ENCODE results near the gene SBF2. TPM values are rescaled to one million over a fixed set of nuclear protein-coding genes. Genes with fewer than 3 reads are reported as not detected.

SBF2 gene
- total RNA-seq, 4 donors from 2014 or later = 52.8 to 87.9 (median 62.4) TPM

GRCh38 chr11:9916480-9916879, 377.5 kb downstream of the SBF2 start:
- Histone ChIP-seq H3K36me3 (peaks cover 0 to 6% of the 10 kb centered on the region in 2 donors), H3K4me3 (no peak overlapping the region), H3K27me3 (no peaks in the 10 kb centered on the region), H3K9me3 (no peaks in the 10 kb centered on the region), H3K27ac (no peak overlapping the region), H3K4me1 (no peaks in the 10 kb centered on the region)
- WGBS, 2 donors (ENCODE audit: low coverage in 1 of 2) = 84 to 96% methylated on average over 2 to 3 of the region's 3 CpGs
- TF ChIP-seq POLR2AphosphoS5 (IDR thresholded peaks at IDR 0.05) (no peak), POLR2A (IDR thresholded peaks at IDR 0.05) (no peak)
- ATAC-seq = no peak

- no peak overlapping the region for H3K27ac ChIP-seq
These were observed 380.0 kb downstream of the SBF2 start for GRCh38 chr11:9914064-9914463.

GRCh38 chr11:9905960-9906791, 387.8 kb downstream of the SBF2 start:
- no peaks in the 10 kb centered on the region for H3K27me3 ChIP-seq
- no peaks in the 10 kb centered on the region for H3K9me3 ChIP-seq
- H3K27ac ChIP-seq = no peak overlapping the region
- peak; percentile 75 for ATAC-seq
- H3K4me3 ChIP-seq = no peak overlapping the region
- H3K4me1 ChIP-seq = peaks cover 0 to 10% (median 5%) of the 10 kb centered on the region in 3 donors
- no peak for TF ChIP-seq CTCF (IDR thresholded peaks at IDR 0.05)
- TF ChIP-seq EP300 (IDR thresholded peaks at IDR 0.05) = no peak
- TF ChIP-seq POLR2AphosphoS5 (IDR thresholded peaks at IDR 0.05) = no peak
- no peak for TF ChIP-seq POLR2A (IDR thresholded peaks at IDR 0.05)
- no peaks in the 10 kb centered on the region for H3K36me3 ChIP-seq
- 64 to 65% methylated on average over 3 of the region's 3 CpGs for WGBS, 2 donors (ENCODE audit: low coverage in 1 of 2)

More at GRCh38 chr11:9914064-9914463, 380.0 kb downstream of the SBF2 start:
- 14 to 44% methylated on average over 1 to 2 of the region's 2 CpGs for WGBS, 2 donors (ENCODE audit: low coverage in 1 of 2)
- Histone ChIP-seq H3K36me3 (peaks cover 0 to 6% of the 10 kb centered on the region in 2 donors), H3K9me3 (no peaks in the 10 kb centered on the region), H3K4me3 (no peak overlapping the region), H3K4me1 (no peaks in the 10 kb centered on the region), H3K27me3 (no peaks in the 10 kb centered on the region)
- ATAC-seq = no peak
- no peak for TF ChIP-seq POLR2AphosphoS5 (IDR thresholded peaks at IDR 0.05)
- TF ChIP-seq EP300 (IDR thresholded peaks at IDR 0.05) = no peak
- TF ChIP-seq CTCF (IDR thresholded peaks at IDR 0.05) = no peak
- TF ChIP-seq POLR2A (IDR thresholded peaks at IDR 0.05) = no peak

GRCh38 chr11:9905501-9905951, 388.5 kb downstream of the SBF2 start:
- ATAC-seq = no peak
- no peaks in the 10 kb centered on the region for H3K27me3 ChIP-seq
- peaks cover 0 to 10% (median 5%) of the 10 kb centered on the region in 3 donors for H3K4me1 ChIP-seq
- no peak overlapping the region for H3K27ac ChIP-seq
- TF ChIP-seq POLR2A (IDR thresholded peaks at IDR 0.05) (no peak), CTCF (IDR thresholded peaks at IDR 0.05) (no peak), EP300 (IDR thresholded peaks at IDR 0.05) (no peak), POLR2AphosphoS5 (IDR thresholded peaks at IDR 0.05) (no peak)
- H3K4me3 ChIP-seq = no peak overlapping the region
- no peaks in the 10 kb centered on the region for H3K36me3 ChIP-seq
- no peaks in the 10 kb centered on the region for H3K9me3 ChIP-seq
- 50 to 67% methylated on average over 1 of the region's 1 CpG for WGBS, 2 donors (ENCODE audit: low coverage in 1 of 2)

- TF ChIP-seq POLR2A (IDR thresholded peaks at IDR 0.05) (no peak), CTCF (IDR thresholded peaks at IDR 0.05) (no peak), EP300 (IDR thresholded peaks at IDR 0.05) (no peak), POLR2AphosphoS5 (IDR thresholded peaks at IDR 0.05) (no peak)
- H3K4me1 ChIP-seq = peaks cover 0 to 10% (median 5%) of the 10 kb centered on the region in 3 donors
- WGBS, 2 donors (ENCODE audit: low coverage in 1 of 2) = 71 to 86% methylated on average over 3 to 6 of the region's 6 CpGs
- no peak overlapping the region for H3K27ac ChIP-seq
- H3K9me3 ChIP-seq = no peaks in the 10 kb centered on the region
- ATAC-seq = no peak
- H3K27me3 ChIP-seq = no peaks in the 10 kb centered on the region
- H3K36me3 ChIP-seq = no peaks in the 10 kb centered on the region
- no peak overlapping the region for H3K4me3 ChIP-seq
These were observed 390.4 kb downstream of the SBF2 start for GRCh38 chr11:9903579-9903978.

Data from gastroesophageal sphincter (tissue), 4 donors.